Measurements from ENCODE around the gene EHF.

EHF gene

DNA sequence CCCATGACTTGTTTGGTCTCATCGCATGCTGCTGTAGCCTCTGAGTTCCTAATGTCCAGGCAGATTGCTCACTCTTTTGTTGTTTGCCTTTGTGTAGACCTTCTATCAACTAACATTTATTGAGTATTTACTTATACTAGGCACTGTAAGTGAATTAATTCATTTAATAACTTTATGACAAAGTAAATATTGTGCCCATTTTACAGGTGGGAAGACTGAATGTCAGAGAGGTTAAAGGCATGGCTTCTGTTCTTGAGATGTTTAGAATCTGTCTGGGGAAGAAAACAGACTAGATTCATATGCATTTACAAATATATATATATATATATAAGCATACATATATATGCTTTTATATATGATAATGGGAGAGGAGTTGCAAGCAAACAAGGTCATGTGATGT lies 27.1 kb downstream of the EHF start:
- Histone ChIP-seq H3K27ac (ENCODE audit: extremely low read depth, low read depth, low read length) (no peak overlapping the region), H3K4me3 (ENCODE audit: low read depth, low read length) (no peak overlapping the region), H3K36me3 (ENCODE audit: control insufficient read depth in 2 of 2, insufficient read depth in 1 of 2, low read length in 2 of 2) (no peaks in the 10 kb centered on the region), H3K9me3 (ENCODE audit: control insufficient read depth, insufficient read depth, low read depth, low read length) (no peaks in the 10 kb centered on the region), H3K4me1 (ENCODE audit: control insufficient read depth, insufficient read depth, low read length) (no peaks in the 10 kb centered on the region)
- no peak for TF ChIP-seq ZNF514 (tag by site-specific recombination; IDR thresholded peaks at IDR 0.05)
- no peak for TF ChIP-seq KLF10 (tag by site-specific recombination; IDR thresholded peaks at IDR 0.05)
- TF ChIP-seq MYNN (tag by site-specific recombination; IDR thresholded peaks at IDR 0.05; ENCODE audit: borderline replicate concordance) = no peak
- no peak for TF ChIP-seq ZBTB48 (tag by site-specific recombination; IDR thresholded peaks at IDR 0.05)
- TF ChIP-seq ZNF175 (tag by site-specific recombination; IDR thresholded peaks at IDR 0.05) = no peak
- no peak for TF ChIP-seq ZNF776 (tag by site-specific recombination; IDR thresholded peaks at IDR 0.05; ENCODE audit: borderline replicate concordance)
- no peak for TF ChIP-seq ZNF2 (tag by site-specific recombination; IDR thresholded peaks at IDR 0.05)
- TF ChIP-seq, protein P1, sequence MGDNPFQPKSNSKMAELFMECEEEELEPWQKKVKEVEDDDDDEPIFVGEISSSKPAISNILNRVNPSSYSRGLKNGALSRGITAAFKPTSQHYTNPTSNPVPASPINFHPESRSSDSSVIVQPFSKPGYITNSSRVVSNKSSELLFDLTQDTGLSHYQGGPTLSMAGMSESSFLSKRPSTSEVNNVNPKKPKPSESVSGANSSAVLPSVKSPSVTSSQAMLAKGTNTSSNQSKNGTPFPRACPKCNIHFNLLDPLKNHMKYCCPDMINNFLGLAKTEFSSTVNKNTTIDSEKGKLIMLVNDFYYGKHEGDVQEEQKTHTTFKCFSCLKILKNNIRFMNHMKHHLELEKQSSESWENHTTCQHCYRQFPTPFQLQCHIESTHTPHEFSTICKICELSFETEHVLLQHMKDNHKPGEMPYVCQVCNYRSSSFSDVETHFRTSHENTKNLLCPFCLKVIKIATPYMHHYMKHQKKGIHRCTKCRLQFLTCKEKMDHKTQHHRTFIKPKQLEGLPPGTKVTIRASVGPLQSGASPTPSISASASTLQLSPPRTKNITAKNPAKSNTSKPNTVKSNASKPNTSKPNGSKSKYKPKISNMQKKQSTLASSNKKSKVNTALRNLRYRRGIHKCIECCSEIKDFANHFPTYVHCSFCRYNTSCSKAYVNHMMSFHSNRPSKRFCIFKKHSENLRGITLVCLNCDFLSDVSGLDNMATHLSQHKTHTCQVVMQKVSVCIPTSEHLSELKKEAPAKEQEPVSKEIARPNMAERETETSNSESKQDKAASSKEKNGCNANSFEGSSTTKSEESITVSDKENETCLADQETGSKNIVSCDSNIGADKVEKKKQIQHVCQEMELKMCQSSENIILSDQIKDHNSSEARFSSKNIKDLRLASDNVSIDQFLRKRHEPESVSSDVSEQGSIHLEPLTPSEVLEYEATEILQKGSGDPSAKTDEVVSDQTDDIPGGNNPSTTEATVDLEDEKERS (tag by site-specific recombination; IDR thresholded peaks at IDR 0.05) = no peak
- no peak for TF ChIP-seq ZNF19 (tag by site-specific recombination; IDR thresholded peaks at IDR 0.05; ENCODE audit: low read depth)
- TF ChIP-seq, protein P2, sequence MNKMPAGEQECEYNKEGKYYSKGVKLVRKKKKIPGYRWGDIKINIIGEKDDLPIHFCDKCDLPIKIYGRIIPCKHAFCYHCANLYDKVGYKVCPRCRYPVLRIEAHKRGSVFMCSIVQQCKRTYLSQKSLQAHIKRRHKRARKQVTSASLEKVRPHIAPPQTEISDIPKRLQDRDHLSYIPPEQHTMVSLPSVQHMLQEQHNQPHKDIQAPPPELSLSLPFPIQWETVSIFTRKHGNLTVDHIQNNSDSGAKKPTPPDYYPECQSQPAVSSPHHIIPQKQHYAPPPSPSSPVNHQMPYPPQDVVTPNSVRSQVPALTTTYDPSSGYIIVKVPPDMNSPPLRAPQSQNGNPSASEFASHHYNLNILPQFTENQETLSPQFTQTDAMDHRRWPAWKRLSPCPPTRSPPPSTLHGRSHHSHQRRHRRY (tag by site-specific recombination; IDR thresholded peaks at IDR 0.05) = no peak
- no peak for TF ChIP-seq ZNF510 (tag by site-specific recombination; IDR thresholded peaks at IDR 0.05; ENCODE audit: insufficient replicate concordance)
- TF ChIP-seq ZNF169 (tag by site-specific recombination; IDR thresholded peaks at IDR 0.05) = no peak
- ChIA-PET CTCF (interaction anchor here (0.7 kb wide), 1 partner anchor 238 kb away, joined by 3 read pairs; no protein-coding TSS in a partner anchor), POLR2A (no interaction called here)

DNA sequence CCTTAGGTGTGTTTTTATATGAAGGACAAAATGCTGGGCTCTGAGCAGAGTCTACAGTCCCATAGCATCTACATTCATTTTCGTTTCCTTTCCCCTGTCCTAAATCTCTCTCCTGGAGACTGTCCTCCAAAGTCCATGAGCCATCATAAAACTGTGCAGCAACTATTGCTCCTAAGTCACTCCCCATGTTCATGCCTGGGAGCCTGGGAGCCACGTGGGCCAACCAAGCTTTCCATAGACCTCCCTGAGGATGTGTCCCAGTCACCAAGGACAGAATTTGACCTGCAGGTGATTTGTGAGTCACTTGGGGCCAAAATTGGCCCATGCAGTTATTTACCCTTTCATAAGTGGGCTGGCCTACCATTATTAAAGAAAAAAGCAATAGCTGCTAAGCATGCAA lies 28.7 kb downstream of the EHF start:
- Histone ChIP-seq H3K36me3 (ENCODE audit: control insufficient read depth in 2 of 2, insufficient read depth in 1 of 2, low read length in 2 of 2) (no peaks in the 10 kb centered on the region), H3K4me3 (ENCODE audit: low read depth, low read length) (no peak overlapping the region), H3K27ac (ENCODE audit: extremely low read depth, low read depth, low read length) (no peak overlapping the region), H3K9me3 (ENCODE audit: control insufficient read depth, insufficient read depth, low read depth, low read length) (no peaks in the 10 kb centered on the region), H3K4me1 (ENCODE audit: control insufficient read depth, insufficient read depth, low read length) (no peaks in the 10 kb centered on the region)
- ChIA-PET CTCF (interaction anchor here (1.0 kb wide), 1 partner anchor 32 kb away, joined by 4 read pairs; no protein-coding TSS in a partner anchor), POLR2A (no interaction called here)
- TF ChIP-seq YY1 (tag by site-specific recombination; IDR thresholded peaks at IDR 0.05) = no peak
- no peak for TF ChIP-seq KLF7 (tag by site-specific recombination; IDR thresholded peaks at IDR 0.05; ENCODE audit: borderline replicate concordance)
- TF ChIP-seq, protein P3, sequence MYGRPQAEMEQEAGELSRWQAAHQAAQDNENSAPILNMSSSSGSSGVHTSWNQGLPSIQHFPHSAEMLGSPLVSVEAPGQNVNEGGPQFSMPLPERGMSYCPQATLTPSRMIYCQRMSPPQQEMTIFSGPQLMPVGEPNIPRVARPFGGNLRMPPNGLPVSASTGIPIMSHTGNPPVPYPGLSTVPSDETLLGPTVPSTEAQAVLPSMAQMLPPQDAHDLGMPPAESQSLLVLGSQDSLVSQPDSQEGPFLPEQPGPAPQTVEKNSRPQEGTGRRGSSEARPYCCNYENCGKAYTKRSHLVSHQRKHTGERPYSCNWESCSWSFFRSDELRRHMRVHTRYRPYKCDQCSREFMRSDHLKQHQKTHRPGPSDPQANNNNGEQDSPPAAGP (tag by site-specific recombination; IDR thresholded peaks at IDR 0.05) = no peak
- no peak for TF ChIP-seq HOXC10 (CRISPR knock-in tag; IDR thresholded peaks at IDR 0.05)
- TF ChIP-seq ZNF529 (tag by site-specific recombination; IDR thresholded peaks at IDR 0.05; ENCODE audit: insufficient replicate concordance) = no peak
- TF ChIP-seq ZNF404 (tag by site-specific recombination; IDR thresholded peaks at IDR 0.05) = no peak
- TF ChIP-seq IKZF3 (tag by site-specific recombination; IDR thresholded peaks at IDR 0.05) = no peak
- TF ChIP-seq, protein P4, sequence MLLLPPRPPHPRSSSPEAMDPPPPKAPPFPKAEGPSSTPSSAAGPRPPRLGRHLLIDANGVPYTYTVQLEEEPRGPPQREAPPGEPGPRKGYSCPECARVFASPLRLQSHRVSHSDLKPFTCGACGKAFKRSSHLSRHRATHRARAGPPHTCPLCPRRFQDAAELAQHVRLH (tag by site-specific recombination; IDR thresholded peaks at IDR 0.05) = no peak
- TF ChIP-seq, protein P5, sequence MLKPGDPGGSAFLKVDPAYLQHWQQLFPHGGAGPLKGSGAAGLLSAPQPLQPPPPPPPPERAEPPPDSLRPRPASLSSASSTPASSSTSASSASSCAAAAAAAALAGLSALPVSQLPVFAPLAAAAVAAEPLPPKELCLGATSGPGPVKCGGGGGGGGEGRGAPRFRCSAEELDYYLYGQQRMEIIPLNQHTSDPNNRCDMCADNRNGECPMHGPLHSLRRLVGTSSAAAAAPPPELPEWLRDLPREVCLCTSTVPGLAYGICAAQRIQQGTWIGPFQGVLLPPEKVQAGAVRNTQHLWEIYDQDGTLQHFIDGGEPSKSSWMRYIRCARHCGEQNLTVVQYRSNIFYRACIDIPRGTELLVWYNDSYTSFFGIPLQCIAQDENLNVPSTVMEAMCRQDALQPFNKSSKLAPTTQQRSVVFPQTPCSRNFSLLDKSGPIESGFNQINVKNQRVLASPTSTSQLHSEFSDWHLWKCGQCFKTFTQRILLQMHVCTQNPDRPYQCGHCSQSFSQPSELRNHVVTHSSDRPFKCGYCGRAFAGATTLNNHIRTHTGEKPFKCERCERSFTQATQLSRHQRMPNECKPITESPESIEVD (tag by site-specific recombination; IDR thresholded peaks at IDR 0.05) = no peak
- TF ChIP-seq ZNF571 (tag by site-specific recombination; IDR thresholded peaks at IDR 0.05) = no peak
- TF ChIP-seq, protein P6, sequence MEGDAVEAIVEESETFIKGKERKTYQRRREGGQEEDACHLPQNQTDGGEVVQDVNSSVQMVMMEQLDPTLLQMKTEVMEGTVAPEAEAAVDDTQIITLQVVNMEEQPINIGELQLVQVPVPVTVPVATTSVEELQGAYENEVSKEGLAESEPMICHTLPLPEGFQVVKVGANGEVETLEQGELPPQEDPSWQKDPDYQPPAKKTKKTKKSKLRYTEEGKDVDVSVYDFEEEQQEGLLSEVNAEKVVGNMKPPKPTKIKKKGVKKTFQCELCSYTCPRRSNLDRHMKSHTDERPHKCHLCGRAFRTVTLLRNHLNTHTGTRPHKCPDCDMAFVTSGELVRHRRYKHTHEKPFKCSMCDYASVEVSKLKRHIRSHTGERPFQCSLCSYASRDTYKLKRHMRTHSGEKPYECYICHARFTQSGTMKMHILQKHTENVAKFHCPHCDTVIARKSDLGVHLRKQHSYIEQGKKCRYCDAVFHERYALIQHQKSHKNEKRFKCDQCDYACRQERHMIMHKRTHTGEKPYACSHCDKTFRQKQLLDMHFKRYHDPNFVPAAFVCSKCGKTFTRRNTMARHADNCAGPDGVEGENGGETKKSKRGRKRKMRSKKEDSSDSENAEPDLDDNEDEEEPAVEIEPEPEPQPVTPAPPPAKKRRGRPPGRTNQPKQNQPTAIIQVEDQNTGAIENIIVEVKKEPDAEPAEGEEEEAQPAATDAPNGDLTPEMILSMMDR (tag by site-specific recombination; IDR thresholded peaks at IDR 0.05) = no peak
- TF ChIP-seq SCRT2 (tag by site-specific recombination; IDR thresholded peaks at IDR 0.05) = no peak
- TF ChIP-seq ZNF670 (tag by site-specific recombination; IDR thresholded peaks at IDR 0.05; ENCODE audit: low read depth) = no peak
